Measurements from ENCODE around the gene RPA3.

Gene RPA3

DNA sequence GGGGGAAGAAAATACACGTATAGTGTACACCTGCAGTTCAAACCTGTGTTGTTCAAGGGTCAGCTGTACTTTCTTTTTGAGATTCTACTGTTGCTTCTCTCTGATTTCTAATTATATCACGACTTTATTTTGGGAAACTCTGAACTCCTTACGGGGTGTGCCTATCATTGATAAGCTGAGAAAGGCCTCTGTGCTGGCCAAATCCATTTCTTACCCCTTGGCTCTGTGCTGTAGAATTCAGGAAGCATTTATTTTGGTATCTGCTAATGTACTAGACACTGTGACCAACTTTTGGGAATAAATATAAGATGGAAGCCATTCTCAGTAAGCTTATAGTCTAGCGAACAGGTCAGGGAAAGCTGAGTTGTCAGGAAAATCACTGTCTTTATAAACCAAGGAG lies 26.9 kb upstream of the RPA3 start:
- no peak overlapping the region for H3K4me3 ChIP-seq (ENCODE audit: low read depth, low read length)
- no peak for TF ChIP-seq CTCF (IDR thresholded peaks at IDR 0.05; ENCODE audit: low read depth, low read length, missing control alignments)
- no peak for DNase-seq (ENCODE audit: low read depth)

GRCh38 chr7:7742223-7742622 lies 23.8 kb upstream of the RPA3 start:
- DNase-seq (ENCODE audit: low read depth), result no peak
- no peak overlapping the region for H3K4me3 ChIP-seq (ENCODE audit: low read depth, low read length)
- TF ChIP-seq CTCF (IDR thresholded peaks at IDR 0.05; ENCODE audit: low read depth, low read length, missing control alignments), result no peak

DNA sequence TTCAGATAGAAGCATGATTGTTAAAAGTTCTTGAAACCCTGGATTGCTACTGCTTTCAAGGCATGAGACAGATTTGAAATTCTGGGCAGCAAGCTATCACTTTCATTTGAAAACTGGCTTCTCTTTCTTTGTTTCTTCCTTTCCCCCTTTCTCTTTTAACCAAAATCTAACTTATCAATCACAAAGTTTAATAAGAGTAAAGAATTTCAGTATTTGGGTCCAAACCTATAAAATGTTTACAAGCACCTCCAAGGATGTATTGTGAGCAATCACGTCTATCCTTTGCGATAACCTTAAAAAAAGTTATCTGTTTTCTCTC lies 21.6 kb upstream of the RPA3 start:
- H3K4me3 ChIP-seq (ENCODE audit: low read depth, low read length), result no peak overlapping the region
- DNase-seq (ENCODE audit: low read depth), result no peak
- no peak for TF ChIP-seq CTCF (IDR thresholded peaks at IDR 0.05; ENCODE audit: low read depth, low read length, missing control alignments)

DNA sequence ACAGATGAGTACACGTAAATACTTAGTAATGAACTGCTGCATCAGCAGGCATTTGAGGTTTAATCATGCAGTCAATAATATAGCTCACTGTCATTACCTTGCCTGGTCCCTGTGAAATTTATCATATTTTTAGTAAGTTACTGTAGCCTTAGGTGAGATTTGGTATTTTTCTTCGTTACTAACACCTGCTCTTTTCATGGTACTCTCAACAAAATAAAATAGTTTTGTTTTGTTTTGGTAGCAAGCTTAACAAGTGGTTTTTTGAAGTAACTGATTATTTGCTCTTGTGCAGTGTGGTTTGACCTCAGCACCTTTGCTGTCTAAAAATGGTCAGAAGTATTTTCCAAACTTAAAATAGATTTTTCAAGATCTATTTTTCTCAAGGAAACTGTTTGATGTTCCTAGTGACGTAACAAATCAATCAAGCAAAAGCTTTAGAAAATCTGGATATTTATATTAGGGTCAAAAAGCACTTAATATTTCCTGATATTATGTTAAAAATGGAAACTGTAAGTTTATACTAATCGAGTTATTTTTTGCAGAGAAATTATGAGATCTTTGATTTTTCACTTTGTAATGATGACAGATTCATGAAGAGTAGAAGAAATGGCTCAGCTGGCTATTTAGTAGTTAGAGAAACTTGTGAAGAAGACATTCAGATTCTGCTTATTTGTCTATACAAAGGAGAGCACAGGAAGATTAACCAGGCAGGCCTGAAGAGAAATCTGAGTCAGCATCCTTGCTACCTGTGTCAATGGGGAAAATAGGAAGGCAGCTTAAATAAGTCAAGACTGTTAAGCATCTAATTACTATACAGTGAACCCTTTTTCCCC lies 21.0 kb upstream of the RPA3 start:
- H3K4me3 ChIP-seq (ENCODE audit: low read depth, low read length), result no peak overlapping the region
- no peak for TF ChIP-seq CTCF (IDR thresholded peaks at IDR 0.05; ENCODE audit: low read depth, low read length, missing control alignments)
- DNase-seq (ENCODE audit: low read depth), result no peak

DNA sequence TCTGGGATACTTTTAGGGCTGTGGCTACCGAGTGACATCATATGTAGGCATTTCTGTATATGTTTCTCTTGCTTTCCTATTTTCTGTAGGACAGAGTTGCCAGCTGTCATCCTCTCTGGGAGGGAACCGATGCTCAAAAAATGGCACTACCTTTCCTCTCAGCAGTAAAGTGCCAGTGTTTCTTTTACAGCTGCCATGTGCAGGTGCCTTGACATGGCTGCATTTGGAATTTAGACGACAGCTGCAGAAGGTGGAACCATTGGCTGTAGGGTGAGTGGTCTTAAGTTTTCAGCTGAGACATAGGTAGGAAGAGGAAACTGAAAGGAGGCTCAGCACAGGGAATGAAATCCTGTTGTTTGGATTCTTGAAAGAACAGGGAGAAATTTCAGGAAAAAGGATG lies 20.2 kb upstream of the RPA3 start:
- H3K4me3 ChIP-seq (ENCODE audit: low read depth, low read length), result no peak overlapping the region
- DNase-seq (ENCODE audit: low read depth), result no peak
- no peak for TF ChIP-seq CTCF (IDR thresholded peaks at IDR 0.05; ENCODE audit: low read depth, low read length, missing control alignments)

- TF ChIP-seq CTCF (IDR thresholded peaks at IDR 0.05; ENCODE audit: low read depth, low read length, missing control alignments), result no peak
- H3K4me3 ChIP-seq (ENCODE audit: low read depth, low read length), result no peak overlapping the region
- DNase-seq (ENCODE audit: low read depth), result no peak
Measured at GRCh38 chr7:7738177-7738576, 19.8 kb upstream of the RPA3 start.

GRCh38 chr7:7737674-7738073 lies 19.3 kb upstream of the RPA3 start:
- H3K4me3 ChIP-seq (ENCODE audit: low read depth, low read length), result no peak overlapping the region
- TF ChIP-seq CTCF (IDR thresholded peaks at IDR 0.05; ENCODE audit: low read depth, low read length, missing control alignments), result no peak
- DNase-seq (ENCODE audit: low read depth), result no peak

Measured in GM12864 (cell line).